GM21825 (cell line): ENCODE data around the gene FOXE3.
"Not testable (repeated sequence)": the region's sequence is repeated elsewhere in the genome, so short reads cannot be mapped to it uniquely, and the experiment has no call there.

ENCODE experiments used
- ATAC-seq: cut with Tn5 transposase; IDR thresholded peaks from one replicate; pipeline ENCODE4 v1.9.1; 2021; ENCODE audit warnings: mild to moderate bottlenecking, moderate library complexity; ENCODE audit not compliant: unreplicated experiment

The FOXE3 gene

DNA sequence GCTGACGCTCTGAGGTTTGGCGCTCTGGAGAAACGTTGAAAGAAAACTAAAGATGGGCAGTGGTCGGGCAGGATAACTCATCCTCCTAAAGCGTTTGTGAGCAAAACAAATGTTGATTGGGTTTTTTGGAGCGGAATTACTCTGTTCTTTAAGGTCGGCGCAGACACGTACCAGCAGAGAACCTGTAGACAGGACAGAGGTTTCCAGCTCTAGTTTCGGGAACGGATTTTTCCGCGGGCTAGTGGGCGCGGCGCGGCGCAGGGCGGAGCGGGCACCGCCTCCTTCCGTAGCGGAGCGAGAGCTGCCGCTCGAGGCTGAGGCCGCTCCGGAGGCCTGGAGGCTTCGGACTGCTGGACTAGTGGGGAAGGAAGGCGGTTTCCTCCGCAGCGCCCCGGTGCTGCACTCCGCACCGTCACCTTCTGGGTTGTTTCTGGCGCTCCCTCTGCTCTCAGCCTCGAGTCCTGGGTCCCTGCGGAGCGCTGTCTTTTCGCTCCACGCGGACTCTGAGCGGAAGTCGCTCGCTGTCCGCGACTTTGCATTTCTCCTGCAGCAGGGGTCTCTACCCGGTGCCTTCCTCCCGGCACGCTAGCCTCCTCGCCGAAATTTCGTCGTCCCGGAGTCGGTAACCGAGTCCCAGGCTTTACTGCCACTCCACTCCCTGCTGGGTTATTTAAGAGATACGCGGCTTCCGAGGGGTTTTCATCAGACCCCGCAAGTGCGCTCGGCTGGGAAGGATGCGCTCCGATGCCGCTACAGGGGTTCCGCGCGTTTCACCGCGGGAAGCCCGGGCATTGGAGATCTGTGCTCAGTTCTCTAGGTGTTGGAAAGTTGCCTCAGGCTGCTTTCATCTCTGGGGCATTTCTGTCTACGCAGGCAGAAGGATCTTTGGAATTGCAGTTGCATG, 28.7 kb downstream of the FOXE3 start:
- no peak for ATAC-seq

DNA sequence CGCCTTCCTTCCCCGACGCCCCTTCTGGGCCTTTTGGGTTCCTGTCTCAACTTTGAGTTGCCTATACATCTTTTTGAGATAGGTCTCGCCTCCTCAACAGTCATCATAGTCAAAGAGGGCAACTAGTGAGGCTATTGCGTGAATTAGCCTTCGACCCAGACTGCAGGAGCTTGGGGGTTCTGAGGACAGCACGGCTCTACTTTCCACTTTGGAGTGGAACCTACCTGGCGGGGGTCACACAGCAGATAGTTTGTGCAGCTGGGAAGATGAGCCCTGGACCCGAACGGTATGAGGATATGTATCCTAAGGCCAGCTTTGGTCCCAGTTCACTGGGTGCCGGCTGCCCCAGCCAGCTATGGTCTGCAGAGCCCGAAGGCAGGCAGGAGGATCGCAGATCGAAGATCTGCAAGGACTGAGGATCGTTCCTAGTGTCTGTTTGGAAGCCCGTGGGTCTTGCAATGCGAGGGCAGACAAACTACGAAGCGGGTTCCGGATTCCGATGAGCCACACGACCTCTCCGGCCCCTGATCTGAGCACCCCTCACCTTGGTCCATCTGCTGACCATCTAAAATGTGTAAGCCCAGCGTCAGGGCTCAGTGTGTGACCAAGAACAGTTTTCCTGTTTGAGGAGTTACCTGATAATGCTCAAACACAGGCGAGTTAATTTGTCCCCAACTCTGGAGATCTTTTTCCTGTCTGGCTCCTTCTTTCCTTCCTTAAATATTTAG, 29.9 kb downstream of the FOXE3 start:
- no peak for ATAC-seq

DNA sequence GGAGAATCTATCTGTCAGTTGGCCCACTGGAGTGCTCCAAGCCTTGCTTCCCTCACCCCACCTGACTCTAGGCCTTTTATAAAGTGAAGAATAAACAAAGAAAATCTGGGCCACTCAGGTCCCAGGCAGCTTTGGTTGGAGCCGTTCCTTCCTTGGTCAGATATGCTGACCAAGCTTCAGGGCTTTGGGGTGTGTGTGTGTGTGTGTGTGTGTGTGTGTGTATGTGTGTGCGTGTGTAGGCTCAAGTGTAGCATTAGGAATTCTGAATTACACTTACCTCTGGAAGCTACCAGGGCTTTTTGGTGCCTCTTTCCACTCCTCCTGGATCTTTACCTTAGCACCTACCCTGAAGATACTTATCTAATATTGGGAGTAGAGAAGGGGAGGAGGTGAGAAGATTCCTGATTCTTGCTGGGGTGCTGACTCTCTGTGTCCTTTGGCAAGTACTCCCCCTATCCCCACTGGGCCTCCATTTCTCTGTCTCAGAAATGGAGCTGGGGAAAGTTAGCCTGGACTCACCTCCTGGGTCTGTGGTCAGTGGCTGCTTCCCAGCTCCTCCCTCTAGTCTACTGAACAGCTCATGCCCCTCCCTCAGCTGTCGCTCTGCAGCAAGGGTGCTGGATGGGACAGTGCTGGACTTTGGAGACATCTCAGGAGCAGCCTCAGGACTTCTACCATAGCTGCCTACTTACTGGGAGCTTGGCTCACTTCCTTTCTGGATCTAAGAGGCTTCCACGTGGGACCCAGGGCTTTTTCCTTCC, 32.6 kb downstream of the FOXE3 start:
- no peak for ATAC-seq

DNA sequence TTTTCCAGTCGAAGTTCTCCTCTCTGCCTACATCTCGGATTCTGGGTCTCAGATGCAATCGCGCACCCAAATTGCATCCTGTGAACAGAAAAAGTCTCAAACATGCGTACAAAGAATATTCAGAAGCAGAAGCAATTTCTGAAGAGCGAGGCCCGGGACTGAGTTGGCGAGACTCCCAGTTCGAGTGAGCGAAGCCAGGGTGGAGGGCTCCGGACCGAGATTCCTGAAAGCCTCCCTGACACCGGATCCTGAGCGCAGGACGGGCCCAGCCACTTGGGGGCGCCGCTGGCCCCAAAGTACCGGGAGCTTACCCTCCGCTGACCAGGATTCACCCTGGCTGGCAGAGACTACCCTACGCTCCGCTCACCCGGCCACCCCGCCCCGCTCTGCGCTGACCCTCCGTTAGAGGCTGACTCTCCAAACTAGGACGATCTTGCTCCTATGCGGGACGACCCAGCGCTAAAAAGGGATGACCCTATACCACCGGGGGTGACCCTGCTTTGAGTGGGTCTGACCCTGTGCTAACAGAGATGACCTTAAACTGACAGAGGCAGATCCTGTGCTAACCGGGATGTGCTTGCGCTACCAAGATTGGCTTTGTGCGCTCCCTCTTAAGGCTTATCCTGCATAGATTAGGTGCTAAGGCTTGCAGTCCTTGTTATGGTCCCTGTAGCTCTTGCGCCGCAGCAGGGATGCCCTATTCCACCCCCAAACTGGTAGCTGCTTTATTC, 33.9 kb downstream of the FOXE3 start:
- no peak for ATAC-seq

DNA sequence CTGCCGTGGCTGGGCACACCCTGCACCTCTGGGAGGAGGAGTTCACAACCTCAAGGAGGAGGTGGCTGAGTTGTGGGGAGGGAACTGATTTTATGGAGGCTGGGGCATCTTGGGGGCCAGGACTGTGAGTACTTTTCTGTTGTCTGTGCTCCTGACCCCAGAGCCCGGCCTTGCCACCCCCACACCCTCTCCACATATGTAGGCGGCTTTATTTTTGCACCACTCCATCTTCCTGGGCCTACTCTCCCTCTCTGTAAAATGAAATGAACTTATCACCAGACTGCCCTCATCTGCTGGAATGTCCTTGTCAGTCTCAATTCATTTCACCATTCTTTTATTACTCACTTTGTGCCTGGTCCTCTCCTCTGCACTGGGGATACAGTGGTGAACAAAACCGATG, 34.5 kb downstream of the FOXE3 start:
- no peak for ATAC-seq

DNA sequence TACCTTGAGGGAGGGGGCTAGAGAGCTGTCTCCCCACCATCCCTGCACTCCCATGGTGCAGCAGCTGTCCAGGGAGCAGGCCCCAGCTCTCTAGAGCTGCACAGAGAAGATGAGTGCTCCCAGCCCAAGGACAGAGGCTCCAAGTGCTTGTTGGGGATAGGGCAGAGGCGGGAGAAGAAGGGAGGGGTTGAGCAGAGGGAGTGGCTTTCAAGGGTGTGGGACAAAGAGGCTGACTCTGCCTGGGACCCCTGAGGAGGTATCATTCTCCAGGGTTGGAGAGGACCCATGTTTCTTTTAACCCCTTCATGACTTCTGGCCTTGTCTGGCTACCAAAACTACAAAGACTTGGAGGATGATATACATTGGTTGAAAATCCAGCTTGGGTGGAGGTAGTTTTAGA, 36.3 kb downstream of the FOXE3 start:
- no peak for ATAC-seq

DNA sequence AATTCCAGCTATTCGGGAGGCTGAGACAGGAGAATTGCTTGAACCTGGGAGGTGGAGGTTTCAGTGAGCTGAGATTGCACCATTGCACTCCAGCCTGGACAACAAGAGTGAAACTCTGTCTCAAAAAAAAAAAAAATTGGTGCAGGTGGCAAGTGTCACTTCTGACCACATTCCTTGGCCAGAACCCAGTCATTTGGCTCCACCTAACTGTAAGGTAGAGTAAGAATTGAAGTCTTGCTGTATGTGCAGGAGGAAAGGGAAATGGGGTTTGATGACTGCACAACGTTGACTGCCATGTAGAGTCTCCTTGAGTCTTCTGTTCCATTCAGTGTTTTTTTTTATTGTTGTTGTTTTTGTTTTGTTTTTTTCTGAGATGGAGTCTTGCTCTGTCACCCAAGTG, 37.8 kb downstream of the FOXE3 start:
- not testable (repeated sequence) for ATAC-seq

GRCh38 chr1:47456250-47456649, 40.2 kb downstream of the FOXE3 start:
- no peak for ATAC-seq

- not testable (repeated sequence) for ATAC-seq
Measured at GRCh38 chr1:47457547-47457946, 41.5 kb downstream of the FOXE3 start.

GRCh38 chr1:47459253-47459788, 43.2 kb downstream of the FOXE3 start:
- no peak for ATAC-seq

DNA sequence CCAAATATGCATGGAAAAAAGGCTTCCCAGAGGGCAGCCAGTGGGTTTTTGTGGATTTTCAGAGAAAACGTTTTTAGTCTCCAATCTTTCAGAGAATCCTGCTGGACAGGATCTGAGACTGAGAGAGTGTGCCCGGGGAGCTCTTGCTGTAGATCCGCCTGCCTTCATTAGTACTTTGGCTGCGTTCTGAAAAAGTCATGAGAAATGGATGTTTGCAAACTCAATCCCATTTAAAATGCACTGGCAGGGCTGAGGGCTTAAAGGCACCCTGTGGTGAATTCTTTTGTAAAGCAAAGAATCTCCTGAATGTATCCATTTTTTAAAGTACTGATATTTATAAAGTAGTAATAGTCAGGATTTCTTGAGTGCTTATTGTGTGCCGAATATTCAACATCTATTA, 44.0 kb downstream of the FOXE3 start:
- no peak for ATAC-seq

GRCh38 chr1:47460456-47460855, 44.4 kb downstream of the FOXE3 start:
- no peak for ATAC-seq

- no peak for ATAC-seq
Measured at GRCh38 chr1:47465605-47466004, 49.5 kb downstream of the FOXE3 start.
